ENCODE results near the gene PLXDC1.
"Not testable (repeated sequence)": the region's sequence is repeated elsewhere in the genome, so short reads cannot be mapped to it uniquely, and the experiment has no call there.

PLXDC1 gene

DNA sequence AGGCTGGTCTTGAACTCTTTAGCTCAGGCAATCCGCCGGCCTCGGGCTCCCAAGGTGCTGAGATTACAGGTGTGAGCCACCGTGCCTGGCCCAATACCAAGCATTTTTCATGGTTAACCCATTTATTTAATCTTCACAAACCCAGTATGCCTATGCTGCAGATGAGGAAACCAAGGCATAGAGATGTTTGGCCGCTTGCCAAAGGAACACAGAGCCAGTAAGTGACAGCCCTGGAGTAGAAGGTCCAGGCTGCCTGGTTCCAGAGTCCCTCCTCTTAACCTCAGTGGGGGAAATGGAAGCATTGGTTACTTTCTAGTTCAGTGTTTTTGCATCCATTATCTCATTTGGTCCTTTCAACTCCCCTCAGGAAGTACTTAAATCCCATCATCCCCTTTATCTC, 29.9 kb upstream of the PLXDC1 start:
- DNase-seq (ENCODE audit: low read depth): no peak

GRCh38 chr17:39178536-39178935, 27.1 kb upstream of the PLXDC1 start:
- DNase-seq (ENCODE audit: low read depth): no peak

GRCh38 chr17:39177256-39177655, 25.8 kb upstream of the PLXDC1 start:
- DNase-seq (ENCODE audit: low read depth): no peak

DNA sequence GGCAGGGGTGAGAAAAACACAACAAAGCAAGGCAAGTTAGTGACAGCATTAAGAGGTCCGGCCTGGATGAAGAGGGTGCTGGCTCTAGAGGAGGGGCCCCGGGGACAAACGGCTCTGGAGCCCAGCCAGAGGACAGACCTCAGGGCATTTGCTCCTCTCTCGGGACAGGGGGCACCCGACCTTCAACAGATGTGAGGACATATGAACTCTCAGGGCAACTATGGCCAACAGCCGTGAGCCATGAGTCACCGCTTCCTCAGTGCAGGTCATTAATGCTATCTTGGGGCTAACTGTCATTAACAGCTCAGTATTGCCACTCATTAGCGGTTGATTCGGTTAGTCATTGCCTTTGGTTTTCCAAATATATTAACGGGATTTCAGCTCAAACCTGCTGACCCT, 24.3 kb upstream of the PLXDC1 start:
- DNase-seq (ENCODE audit: low read depth): no peak

DNA sequence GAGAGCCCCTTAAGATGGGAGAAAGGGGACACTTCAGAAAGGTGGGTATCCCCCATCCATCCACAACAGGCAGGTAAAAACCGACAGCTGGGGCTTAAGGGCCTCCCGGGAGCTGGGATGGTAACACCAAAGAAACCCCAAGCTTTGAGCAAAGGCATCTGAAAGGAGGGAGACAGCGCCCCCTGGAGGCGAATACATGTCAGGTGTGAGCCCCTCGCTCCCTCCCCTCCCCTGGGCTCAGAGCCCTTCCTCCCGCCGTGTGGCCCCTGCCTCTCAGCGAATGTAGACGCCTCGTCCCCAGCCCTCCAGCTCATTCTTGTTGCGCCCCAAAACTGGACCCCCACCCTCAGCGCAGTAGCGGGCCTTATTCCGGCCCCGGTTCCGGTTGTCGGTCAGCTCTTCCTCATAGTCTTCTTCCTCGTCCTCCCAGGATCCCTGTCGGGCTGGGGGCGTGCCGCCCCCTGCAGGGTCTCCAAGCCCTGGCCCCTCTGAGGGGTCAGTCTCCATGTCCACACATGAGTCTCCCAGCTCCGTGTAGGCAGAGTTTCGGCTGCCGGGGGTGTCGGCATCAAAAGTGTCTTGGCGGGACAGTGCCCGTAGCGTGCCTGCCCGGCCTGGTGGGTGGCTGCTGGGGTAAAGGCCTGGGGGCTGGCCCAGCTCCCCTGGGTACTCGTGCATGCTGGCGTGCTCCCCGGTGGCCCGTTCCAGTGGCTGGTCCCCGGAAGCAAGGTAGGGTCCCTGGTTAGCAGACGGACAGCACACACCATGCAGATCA, 23.7 kb upstream of the PLXDC1 start:
- no peak for DNase-seq (ENCODE audit: low read depth)

DNA sequence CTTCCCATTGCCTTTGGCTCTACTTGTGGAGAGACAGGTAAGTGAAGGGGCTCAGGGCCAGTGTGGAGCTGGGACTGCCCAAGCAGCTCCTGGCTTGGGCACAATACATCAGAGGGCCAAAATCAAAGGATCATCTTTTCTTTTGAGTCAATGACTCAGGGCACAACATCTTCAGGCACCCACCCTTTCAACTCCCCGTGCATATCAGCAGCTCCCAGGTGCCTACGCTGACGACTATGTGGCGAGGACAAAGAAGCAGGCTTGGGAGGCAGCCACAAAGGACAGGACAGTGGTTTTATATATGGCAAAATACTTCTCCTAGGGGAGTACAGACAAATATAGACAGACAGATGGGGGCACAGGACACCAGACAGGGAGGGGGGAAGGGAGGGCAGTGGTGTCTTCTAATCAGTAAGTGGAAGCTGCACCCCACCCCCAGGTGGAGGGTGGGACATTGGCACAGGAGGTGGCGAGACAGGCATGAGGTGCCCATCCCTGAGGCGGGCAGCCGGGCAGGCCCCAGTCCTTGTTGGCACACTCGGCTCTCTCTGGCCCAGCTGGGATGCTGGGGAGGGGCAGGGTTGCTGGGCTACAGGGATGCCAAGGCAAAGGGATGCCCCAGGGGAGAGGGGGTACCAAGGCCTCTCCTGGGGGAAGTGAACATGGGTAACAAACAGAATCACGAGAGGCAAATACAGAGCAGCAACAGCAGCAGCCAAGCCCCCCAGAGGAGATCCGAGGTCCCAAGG, 22.3 kb upstream of the PLXDC1 start:
- no peak for DNase-seq (ENCODE audit: low read depth)

DNA sequence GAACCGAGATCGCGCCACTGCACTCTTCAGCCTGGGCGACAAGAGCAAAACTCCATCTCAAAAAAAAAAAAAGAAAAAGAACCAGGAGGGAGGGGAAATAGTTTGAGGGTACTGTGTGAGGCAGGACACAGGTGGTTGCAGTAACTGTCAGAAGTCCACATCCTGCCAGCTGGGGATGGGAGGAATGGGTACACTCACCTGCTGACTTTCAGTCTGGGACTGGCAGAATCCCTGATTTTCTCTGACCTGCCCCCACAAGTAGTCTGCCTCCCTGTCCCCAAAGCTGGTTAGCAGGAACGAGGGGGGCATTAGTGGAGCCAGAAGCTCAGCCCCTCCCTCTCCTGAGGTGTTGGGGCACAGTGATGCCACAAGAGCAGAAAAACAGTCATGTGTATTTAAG, 21.6 kb upstream of the PLXDC1 start:
- DNase-seq (ENCODE audit: low read depth): no peak

GRCh38 chr17:39171933-39172332, 20.5 kb upstream of the PLXDC1 start:
- no peak for DNase-seq (ENCODE audit: low read depth)

GRCh38 chr17:39170558-39170957, 19.1 kb upstream of the PLXDC1 start:
- DNase-seq (ENCODE audit: low read depth): no peak

DNA sequence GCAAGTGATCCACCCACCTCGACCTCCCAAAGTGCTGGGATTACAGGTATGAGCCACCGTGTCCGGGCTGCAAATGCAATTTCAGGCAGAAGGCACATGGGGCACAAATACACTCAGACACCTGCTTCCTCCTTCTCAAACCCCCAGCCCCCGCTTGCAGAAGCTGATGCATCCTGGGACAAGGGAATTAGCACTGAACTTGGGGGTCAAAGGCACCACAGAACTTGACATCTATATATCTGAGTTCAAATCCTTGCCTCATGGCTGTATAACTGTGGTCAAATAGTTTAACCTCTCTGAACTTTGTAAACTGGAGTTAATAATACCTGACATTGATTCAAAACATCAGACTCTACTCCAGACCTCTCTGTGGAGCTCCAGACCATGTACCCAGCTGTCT, 18.7 kb upstream of the PLXDC1 start:
- DNase-seq (ENCODE audit: low read depth): no peak

DNA sequence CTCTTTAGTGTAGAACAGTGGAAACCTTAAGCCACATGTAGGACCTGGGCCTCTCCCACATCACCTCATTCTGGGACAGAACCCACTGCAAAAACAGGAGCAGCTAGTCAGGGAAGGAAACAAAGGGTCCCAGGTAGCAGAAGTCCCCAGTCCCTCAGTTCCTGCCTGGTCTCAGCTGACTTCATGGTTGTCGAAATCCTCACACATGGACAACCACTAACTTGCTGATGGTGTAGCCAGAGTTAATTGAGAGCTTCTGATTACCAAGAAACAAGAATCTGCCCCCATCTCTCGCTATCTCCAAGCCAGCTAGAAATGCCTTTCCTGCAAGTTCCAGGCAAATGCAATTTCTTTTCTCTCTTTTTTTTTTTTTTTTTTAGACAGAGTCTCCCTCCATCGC, 18.1 kb upstream of the PLXDC1 start:
- no peak for DNase-seq (ENCODE audit: low read depth)

DNA sequence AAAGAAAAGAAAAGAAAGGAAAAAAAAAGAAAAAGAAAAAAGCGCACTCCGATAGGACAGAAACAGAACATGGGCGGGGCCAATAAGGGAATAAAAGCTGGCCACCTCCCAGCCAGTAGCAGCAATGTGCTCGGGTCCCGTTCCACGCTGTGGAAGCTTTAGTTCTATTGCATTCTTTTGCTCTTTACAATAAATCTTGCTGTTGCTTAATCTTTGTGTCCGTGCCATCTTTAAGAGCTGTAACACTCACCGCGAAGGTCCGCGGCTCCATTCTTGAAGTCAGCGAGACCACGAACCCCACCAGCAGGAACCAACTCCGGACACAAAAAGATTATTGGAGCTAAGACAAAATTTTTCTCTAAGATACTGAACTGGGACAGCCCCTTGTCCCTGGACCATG, 17.7 kb upstream of the PLXDC1 start:
- no peak for DNase-seq (ENCODE audit: low read depth)

DNA sequence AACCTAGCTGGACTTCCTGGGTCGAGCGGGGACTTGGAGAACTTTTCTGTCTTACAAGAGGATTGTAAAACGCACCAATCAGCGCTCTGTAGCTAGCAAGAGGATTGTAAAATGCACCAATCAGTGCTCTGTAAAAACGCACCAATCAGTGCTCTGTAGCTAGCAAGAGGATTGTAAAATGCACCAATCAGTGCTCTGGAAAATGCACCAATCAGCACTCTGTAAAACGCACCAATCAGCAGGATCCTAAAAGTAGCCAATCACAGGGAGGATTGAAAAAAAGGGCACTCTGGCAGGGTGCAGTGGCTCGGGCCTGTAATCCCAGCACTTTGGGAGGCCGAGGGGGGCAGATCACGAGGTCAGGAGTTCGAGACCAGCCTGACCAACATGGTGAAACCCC, 17.1 kb upstream of the PLXDC1 start:
- not testable (repeated sequence) for DNase-seq (ENCODE audit: low read depth)

DNA sequence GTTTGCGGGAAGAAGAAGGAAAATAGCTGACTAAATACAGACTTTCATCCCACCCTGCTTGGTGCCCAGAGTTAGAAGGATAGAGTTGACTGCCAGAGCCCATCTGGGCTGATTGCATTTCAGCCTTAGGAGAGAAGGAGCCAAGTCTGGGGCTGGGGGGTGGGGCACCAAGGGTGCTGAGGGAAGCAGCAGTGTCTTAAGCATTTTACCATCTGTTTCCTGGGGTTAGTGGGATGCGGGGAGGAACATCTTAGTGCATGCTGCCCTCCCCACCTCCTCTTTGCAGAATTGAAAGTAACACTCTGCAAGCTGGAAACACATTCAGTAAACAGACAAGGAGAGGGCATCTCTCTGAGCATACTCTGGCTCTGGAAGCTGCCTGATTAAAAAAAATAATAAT, 16.0 kb upstream of the PLXDC1 start:
- no peak for DNase-seq (ENCODE audit: low read depth)

DNA sequence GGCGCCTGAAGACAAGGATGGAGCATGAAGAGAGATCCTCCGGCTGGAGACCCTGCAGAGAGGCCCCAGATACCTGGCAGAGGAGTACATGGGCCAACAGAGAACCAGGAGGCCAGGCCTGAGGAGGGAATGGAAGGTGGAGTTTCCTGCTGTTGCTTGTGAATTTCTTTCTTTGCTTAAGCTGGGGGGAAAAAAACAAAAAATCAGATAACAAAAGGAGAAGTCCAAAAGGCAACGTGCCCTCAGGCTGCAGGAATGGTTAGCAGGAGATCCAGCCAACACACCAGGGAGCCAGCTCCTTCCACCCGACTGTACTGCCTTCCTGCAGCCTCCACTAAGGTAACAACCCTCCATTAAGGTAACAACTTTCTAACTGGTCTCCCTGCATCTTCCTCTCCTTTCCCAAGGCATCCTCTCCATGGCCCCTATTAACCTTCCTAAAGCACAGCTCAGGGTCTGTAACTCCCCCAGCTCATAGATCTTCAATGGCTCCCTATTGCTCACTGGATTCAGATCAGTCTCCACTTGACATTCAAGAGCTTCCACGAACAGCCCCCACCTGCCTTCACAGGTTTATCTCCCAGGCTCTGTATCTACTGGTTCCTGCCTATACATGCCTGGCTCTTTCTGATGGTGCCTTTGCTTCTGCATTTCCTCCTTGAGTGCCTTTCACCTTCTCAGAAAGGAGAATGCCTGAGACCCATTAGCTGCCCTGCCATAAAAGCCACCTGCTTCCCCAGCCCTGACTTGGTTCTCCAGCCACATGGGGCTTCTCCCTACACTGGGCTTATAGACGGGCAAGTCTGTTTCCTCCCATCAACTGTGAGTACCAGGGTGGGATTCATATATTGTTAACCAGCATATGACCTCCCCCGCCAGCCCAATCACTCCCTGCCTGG, 15.2 kb upstream of the PLXDC1 start:
- DNase-seq (ENCODE audit: low read depth): no peak

- DNase-seq (ENCODE audit: low read depth): no peak
These were observed 14.5 kb upstream of the PLXDC1 start, which contains the start of gene ARL5C for GRCh38 chr17:39165841-39166349. Gene ARL5C (minus strand): TSS chr17:39166161. CDS start chr17:39165760, 401 bp downstream.

DNA sequence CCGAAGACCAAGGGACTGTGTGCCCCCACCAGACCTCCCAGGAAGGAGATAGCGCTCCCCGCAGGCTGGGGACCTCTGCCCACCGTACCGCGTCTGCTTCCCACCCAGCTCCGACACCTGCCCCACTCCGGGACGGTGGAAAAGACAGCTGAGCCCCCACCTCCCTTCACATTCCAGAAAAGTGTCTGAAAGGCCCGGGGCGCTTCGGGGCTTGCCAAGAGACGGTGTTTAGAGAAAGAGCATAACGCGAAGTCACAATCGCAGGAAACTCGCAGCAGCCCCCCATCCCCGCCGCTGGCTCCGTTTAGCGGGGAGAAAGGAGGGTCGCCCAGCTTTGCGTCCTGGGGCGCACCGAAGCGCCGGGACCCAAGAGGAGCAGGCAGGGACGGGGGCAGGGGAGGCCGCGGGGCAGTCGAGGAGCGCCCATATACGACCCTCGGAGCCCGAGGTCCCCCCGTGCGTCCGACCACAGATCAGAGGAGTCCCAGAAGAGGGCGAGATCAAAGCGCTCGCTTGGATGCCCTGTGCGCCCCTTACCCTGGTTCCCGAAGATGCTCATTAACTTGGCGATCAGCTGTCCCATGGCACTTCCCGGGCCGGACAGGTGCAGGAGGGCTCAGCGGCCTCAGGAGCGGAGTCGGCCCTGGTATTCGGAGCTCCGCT, 13.9 kb upstream of the PLXDC1 start:
- no peak for DNase-seq (ENCODE audit: low read depth)

DNA sequence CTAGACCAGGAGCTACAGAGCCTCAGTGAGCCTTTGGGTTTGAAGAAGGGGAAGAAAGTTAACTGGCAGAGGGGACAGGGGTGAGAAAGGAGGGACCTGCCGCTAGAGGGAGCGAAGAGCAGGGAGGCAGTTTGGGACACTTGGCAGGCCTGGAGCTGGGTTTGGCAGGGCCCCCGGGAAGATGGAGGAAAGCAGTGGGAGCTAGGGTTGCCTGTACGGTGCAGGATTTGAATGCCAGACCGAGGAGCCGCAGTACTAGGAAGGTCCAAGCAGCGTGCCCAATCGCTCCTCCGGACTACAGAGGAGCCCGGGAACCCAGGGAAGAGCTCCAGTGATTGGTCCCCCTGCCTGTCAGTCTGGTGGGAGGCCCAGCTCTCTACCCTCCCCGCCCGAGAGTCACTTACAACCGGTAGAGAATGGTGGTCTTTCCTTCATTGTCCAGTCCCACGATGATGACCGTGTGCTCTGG, 13.3 kb upstream of the PLXDC1 start:
- peak; percentile 76 for DNase-seq (ENCODE audit: low read depth)

DNA sequence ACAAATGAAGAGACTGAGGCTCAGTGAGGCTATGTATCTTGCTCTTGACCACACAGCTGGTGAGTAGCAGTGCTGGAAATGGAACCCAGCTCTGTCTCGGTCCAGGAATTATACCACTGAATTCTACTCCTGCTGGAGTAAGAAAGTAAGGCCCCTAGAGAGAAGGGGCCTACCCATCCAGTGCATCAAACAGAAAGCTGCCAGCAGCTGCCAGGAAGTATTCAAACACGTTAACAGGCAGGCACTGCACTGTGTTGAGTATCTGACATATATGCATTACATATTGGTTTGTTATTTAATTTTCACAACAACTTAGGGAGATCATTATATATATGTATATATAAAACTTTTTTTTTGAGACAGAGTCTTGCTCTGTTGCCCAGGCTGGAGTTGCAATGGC, 10.5 kb upstream of the PLXDC1 start:
- DNase-seq (ENCODE audit: low read depth): no peak

DNA sequence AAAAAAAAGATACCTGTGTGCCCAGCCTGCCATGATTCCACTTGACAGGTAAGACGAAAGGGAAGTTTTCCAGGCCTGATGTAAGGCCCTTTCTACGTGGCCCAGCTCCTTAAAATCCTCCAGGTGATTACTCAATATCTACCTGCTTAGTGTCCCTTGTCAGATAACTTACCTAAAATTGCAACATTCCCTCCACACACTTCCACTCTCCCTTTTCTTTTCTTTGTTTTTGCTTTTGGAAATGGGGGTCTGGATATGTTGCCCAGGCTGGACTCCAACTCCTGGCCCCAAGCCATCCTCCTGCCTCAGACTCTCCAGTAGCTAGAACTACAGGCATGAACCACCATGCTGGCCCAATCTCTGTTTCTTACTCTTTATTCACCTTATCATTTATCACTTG, 7.2 kb upstream of the PLXDC1 start:
- no peak for DNase-seq (ENCODE audit: low read depth)

DNA sequence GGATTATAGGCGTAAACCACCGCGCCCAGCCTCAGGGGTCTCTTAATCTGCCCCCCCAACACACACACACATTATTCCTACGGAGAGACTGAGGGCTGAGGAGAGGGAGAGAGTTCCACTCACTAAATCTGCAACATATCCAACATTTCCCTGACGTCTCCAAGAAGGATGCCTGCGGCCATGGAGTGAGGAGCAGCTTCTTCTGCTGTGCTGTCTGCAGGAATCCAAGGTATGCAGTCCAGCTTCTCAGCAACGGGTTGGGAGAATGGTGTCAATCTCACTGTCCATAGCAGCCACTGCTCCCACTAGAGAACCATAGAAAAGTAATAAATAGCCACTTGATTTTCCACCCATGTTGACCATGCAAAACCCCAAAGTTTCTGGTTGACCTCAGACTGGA, 5.1 kb upstream of the PLXDC1 start:
- no peak for DNase-seq (ENCODE audit: low read depth)

GRCh38 chr17:39155654-39156053, 4.2 kb upstream of the PLXDC1 start:
- no peak for DNase-seq (ENCODE audit: low read depth)
